GM18951 (cell line): ENCODE measurements around the gene CDC42EP1.

ENCODE experiments used
- POLR2A ChIP-seq: IDR thresholded peaks from 4 replicates; pipeline ENCODE4 v1.6.1; 2011; ENCODE audit warnings: mild to moderate bottlenecking; ENCODE audit not compliant: insufficient read length, insufficient read depth; ENCODE audit errors: extremely low read depth
- in situ Hi-C: fragments of 300-500 bp; cut with MboI; formaldehyde crosslinking; loops from one replicate; pipeline ENCODE4 v1.12.0; 2022; ENCODE audit warnings: low sequenced_read_pairs, mixed read lengths, inconsistent platforms; ENCODE audit not compliant: unreplicated experiment

The CDC42EP1 gene

DNA sequence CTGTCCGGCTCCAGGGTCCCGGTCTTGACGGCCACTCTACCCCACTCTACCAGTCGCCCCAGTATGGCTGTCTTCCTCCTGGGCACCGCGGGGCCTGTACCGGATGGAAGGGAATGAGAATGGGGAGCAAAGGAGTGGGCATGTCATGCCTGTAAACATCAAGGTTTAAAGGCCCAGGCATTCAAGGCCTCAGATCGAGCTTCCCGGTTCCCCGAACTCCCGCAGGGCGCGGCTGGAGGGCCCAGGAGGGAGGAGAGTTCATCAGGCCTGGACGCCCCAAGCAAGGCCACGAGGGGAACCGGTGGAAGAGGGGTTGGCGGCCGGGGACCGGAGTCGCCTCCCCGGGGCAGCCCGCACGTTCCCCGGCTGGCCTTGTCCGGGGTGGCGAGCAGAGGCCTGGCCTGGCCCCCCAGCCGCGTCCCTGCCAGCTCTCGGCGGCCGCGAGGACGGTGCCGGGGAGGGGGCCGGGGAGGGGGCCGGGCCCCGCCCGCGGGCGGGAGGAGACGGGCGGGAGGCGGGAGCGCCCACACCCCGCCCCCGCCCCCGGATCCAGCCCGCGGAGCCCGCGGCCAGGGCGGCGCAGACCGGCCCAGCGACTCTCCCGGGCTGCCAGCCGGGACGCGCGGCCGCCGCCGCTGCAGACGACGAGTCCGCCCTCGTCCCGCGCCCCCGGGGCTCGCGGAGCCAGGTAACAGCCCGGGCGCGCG, at the start of gene CDC42EP1:
Gene CDC42EP1 (plus strand): TSS at position 580 of the 707 bp plus-strand sequence. CDS start 5,870 bp downstream, outside the sequence.
- in situ Hi-C loops, result no loop called here
- no peak for TF ChIP-seq POLR2A

DNA sequence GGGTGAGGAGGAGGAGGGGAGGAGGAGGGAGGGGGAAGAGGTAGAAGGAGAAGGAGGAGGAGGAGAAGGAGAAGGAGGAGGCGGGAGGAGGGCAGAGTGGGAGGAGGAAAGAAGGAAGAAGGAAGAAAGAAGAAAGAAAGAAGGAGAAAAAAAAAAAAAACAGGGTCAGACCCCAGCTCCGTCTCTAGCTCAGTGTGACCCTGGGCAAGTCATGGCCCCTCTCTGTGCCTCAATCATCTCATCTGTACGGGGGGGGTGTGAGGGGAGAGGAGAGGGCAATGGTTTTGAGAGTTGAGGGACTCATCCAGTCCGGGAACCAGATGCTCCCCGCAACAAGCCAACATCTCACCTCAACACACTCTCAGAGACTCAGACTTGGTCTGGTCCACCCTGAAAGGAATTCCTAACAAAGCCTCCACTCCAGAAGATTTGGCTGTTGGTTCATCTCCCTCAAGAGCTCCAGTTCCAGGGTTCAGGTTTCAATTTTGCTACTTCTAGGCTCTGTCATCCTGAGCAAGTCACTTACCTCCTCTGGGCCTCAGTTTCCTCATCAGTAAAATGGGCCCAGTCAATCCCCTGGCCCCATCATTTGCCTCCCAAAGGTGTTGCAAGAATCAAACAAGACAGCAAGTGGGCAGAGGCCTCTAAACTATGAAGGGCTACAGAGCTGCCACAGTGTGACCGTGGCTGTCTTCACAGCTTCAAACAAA, 48.7 kb upstream of the CDC42EP1 start:
- TF ChIP-seq POLR2A, result no peak

DNA sequence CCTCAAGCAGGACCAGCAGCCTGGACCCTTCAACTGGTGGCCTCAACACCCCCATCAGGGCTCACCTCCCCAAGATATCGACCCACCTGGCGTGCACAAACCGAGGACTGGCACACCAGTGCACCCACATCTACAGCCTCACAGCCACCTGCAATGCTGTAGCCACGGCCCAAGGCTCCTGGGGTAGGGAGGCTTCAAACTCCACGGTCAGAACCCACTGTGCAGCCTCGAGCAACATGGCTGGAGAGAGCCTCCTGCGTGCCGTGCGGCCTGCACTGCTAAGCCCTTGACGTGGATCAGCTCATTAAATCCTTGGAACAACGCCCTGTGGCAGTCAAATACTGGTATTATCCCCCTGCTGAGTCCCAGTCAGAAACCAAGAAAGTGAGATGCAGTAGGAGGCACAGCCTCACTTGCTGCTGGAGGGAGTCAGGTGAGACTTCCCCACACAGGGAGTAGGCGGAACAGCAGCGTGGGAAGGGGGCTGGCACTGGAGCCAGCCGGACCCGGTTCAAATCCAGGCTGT, 45.7 kb upstream of the CDC42EP1 start:
- TF ChIP-seq POLR2A, result no peak
- in situ Hi-C loops, result no loop called here

More for the DNA sequence above, 48.7 kb upstream of the CDC42EP1 start:
- in situ Hi-C loops, result no loop called here

DNA sequence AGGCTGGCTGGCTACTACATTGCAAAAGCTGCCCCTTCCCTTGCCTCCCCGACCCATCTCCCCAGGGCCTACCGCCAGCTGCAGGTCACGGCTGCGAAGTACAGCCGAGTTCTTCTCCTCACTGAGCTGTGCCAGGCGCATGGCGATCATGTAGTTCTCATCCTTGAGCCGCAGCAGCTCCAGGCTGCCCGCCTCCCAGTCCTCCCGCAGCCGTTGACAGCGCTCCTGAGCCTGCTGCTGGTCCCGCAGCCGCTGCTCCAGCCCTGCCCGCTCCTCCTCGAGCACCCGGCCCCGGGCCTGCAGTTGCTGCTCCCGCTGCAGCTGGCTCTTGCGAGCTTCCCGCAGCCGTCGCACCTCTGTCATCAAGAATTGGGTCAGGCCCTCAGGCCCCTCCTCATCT, 44.4 kb upstream of the CDC42EP1 start:
- in situ Hi-C loops, result no loop called here
- TF ChIP-seq POLR2A, result no peak

DNA sequence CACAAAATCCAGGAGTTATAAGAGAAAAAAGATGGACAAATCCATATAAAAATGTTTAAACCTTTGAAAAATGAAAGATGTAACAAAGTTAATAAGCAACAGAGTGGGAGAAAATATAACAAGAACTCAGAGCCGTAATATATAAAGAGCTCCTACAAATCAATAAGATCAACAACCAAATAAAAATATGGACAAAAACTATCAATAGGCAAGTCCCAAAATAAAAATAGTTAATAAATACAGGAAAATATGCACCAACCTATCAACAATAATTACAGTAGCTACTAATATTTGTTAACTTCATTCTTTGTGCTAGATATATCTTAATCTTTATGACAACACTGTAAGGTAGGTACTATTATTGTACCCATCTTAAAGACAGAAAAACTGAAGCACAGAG, 43.8 kb upstream of the CDC42EP1 start:
- TF ChIP-seq POLR2A, result no peak
- in situ Hi-C loops, result no loop called here

GRCh38 chr22:37517826-37518450, 42.3 kb upstream of the CDC42EP1 start:
- in situ Hi-C loops, result no loop called here
- no peak for TF ChIP-seq POLR2A

- in situ Hi-C loops, result no loop called here
Measured at GRCh38 chr22:37518509-37519267, 41.6 kb upstream of the CDC42EP1 start.

DNA sequence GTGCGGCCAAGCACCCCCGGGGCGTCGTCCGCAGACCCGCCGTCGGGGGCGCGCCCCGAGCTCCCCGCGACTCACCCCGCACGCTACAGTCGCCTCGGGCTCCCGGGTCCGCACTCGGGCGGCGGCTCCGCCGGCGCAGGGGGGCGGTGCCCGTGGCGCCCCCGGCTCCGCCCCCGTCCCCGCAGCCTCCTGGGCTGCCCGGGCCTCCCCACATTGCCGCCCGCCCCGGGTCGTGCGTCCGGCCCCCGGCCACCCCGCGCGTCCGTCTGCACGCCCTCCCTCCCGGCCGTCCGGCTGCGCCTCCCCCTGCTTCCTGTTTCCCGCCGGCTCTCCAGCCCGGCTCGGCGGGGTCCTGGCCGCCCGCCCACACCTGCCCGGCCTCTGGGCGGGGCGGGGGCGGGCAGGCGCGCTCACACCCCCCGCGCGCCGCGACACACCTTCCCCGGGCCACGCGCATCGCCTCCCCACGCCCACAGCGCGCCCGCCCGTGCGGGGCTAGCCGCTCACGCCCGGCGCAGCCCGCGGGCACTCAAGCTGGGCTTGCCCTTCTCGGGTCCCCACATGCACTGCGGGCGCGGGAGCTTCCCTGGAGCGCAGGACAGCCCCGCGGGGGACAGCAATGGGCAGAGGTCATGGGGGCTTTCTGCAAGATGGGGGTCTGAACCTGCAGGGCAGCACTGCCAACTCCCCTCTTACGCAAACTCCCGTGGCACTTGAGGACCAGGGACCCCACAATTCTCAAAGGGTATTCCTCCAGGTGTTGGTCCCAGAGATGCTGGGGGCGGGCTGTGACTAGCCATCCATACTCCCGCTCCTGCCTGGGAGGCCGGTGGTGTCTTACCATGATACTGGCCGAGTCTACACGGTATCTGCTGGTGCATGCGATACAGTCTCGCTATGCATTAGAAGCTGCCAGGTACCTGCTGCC, 40.7 kb upstream of the CDC42EP1 start, which contains the start of gene CARD10:
Gene CARD10 (minus strand): TSS at position 148 of the 928 bp plus-strand sequence. CDS start 215 bp downstream, outside the sequence.
- in situ Hi-C loops, result no loop called here
- TF ChIP-seq POLR2A, result no peak

More at GRCh38 chr22:37518509-37519267, 41.6 kb upstream of the CDC42EP1 start:
- TF ChIP-seq POLR2A, result no peak

DNA sequence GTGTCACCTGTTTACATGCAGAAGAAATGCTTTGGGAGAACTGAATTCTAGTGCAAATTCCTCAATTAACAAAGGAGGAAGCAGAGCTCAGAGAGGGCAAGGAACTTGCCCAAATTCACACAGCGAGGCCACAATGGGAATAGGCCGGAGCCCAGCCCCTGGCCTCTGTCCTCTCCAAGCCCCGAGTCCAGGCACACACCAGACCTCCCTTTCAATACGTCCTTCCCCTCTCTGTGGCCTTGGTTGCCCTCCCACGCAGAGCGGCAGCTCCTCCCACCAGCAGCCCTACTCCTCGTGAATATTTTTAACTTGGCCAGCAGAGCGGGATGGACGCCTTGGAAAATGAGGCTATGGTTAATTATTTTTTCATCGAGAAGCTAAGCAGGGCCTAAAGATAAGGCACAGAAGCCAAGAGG, 39.5 kb upstream of the CDC42EP1 start:
- in situ Hi-C loops, result no loop called here
- TF ChIP-seq POLR2A, result no peak

DNA sequence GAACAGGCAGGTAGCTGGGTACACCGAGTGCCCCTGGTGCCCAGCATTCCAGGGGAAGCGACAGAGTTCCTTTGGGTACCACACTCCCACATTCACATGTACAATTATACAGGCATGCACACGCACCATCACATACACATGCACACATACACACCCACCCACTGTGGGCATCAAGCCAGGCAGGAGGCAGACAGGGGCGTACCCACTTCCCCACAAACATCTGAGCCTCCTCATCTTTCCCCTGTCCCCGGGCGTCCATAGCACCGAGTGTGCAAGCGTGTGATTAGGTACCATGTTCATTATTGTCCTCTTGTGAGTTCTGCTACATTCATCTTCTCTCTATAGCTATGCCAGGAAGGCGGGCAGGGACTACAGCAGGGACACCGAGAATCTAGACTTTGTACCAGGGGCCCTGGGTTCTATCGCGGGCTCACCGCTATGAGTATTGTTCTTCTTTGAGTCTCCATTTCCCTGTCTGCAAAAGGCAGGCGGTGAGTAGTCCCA, 39.0 kb upstream of the CDC42EP1 start:
- no peak for TF ChIP-seq POLR2A
- in situ Hi-C loops, result no loop called here

DNA sequence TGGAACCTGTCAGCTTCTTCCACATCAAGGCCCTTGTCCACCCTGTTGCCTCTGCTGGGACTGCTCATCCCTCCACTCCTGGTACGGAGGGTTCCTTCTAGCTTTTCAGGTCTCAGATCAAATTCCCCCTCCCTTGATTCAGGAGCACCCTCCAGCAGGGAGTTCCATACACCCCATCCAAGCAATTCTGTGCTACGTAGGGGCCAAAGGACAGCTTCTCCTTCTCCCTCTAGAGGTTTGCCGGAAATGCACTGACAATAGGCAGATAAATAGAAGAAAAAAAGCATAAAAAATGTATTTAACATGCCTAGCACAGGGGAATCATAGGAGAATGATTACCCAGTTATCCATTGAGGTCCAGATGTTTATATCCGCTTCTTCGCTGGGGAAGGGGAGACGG, 37.8 kb upstream of the CDC42EP1 start:
- no peak for TF ChIP-seq POLR2A
- in situ Hi-C loops, result no loop called here
